Superior temporal gyrus (tissue), 1 donor: Measurements from ENCODE around the gene ZBTB7C.

Experiments
- DNase-seq: peaks from one replicate; pipeline ENCODE4 v3.0.0-alpha.2; 2016; ENCODE audit errors: extremely low spot score

ZBTB7C gene

DNA sequence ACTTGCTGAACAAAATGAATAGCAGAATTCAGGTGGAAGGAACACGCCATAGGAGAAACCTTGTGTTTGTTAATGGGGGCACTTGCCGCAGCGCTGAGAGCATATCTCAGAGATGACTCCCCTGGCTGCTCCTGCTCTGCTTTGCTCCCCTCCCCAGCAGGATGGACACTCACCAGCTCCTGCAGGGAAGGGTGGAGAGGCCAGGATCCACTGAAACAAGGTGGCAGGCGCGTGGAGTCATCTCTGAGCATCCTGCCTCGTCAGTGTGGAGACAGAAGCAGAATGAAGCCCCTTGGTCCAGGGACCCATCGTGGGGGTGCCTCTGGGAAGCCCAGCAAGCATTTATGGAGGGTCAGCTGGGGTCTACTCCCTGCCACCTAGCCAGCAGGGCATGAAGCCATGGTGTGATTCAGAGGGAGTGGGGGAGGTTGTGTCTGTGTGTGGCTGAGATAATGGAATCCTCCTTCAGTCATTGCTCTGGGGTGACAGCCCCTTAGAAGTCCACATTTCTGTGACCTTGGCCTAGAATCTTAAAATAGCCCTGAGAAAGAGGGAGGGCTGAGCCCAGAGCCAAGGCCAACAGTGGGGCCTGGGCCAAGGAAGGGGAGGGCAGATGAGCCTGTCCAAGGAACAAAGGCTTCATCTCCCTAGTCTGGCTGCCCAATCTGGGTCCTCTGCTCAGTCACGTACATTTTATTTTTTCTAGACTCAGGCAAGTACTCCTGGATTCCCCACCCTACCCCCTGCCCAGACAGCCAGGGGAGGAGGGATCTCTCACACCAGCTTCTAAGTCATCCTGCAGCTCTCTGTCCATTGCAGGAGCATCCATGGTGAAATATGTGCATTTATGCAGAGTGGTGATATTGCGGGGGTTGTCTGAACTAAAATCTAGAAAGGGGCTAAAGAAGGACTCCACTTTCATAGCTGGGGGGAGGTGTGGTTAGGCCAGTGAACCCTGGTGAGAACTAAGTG lies 215.4 kb downstream of the ZBTB7C start:
- no peak for DNase-seq

GRCh38 chr18:48192542-48192941 lies 216.6 kb downstream of the ZBTB7C start:
- no peak for DNase-seq

DNA sequence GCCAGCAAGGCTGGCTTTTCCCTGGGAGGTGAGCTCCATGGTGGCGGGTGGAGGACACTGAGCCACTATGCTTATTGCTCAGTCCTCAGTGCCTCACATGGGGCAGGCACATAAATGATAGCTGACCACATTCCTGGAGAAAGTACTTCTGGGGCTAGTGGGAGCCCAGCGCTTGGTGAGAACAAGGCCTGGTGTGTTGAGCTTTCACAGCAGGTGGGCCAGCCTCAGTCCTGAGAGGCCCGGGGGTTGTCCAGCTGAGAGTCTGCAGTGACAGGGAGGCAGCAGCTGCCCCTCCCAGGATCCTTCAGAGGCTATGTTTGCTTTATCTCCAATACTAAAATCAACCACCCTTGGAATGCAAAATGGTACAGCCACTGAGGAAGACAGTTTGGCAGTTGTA lies 217.7 kb downstream of the ZBTB7C start:
- DNase-seq: no peak

DNA sequence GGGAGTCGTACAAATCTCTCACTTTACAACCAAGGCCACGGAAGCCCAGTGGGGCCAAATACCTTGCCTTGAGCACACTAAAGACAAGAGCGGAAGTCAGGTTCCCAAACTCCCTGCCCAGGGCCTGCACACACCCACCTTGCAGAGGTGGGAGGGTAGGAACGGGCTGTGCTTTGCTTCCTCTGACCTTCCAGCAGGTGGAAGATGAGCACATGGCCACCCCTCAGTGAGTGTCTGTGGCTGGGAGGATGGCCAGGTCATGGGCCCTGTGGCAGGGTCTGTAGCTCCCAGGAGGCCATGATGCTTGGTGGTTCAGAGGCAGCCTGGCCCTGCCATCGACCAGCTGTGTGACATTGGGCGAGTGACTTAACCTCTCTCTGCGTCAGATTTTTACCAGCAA lies 218.2 kb downstream of the ZBTB7C start:
- no peak for DNase-seq

- DNase-seq: no peak
Measured at GRCh38 chr18:48188609-48189008, 220.6 kb downstream of the ZBTB7C start.

- DNase-seq: no peak
Measured at GRCh38 chr18:48186861-48187260, 222.3 kb downstream of the ZBTB7C start.

- DNase-seq: no peak
Measured at GRCh38 chr18:48186131-48186766, 222.9 kb downstream of the ZBTB7C start.

DNA sequence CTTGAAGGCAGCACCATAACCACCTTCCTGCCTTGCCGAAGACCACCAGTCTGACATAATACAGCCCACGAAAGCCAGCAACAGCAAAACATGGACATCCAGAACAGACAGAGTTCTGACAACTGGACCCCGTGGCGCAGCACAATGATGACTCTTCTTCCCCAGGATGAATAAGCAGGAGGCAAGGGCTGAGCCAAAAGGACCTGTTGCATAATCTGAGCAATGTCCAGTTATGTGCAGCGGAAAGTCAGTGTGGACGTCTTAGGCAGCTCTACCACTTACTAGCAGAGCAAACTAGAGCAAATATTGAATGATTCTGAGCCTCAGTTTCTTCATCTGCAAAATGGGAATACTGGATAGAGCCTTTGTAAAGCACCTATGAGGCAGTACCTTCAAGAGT lies 225.1 kb downstream of the ZBTB7C start:
- DNase-seq: no peak

- DNase-seq: no peak
Measured at GRCh38 chr18:48183613-48184012, 225.6 kb downstream of the ZBTB7C start.

GRCh38 chr18:48182779-48183178 lies 226.4 kb downstream of the ZBTB7C start:
- DNase-seq: no peak

DNA sequence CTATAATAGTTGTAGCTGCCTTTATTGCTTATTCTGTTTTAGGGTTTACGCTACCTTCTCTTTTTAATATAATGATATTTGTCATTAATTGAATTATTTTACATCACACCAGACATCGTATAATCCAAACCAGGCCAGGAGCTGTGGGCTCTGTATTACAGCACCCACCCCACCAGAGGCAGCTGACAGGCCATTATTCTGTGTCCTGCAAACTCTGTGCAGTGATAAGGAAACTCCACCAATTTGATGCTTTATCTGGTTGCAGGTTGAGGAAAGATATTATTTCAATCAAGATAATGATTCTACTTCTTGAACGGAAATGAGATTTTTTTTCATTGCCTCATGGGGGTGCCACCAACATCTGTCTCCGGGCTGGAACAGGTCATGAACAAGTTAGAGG lies 227.3 kb downstream of the ZBTB7C start:
- no peak for DNase-seq

- no peak for DNase-seq
Measured at GRCh38 chr18:48181087-48181823, 227.9 kb downstream of the ZBTB7C start.

GRCh38 chr18:48179666-48180065 lies 229.5 kb downstream of the ZBTB7C start:
- DNase-seq: no peak

- no peak for DNase-seq
Measured at GRCh38 chr18:48179001-48179400, 230.2 kb downstream of the ZBTB7C start.

- no peak for DNase-seq
Measured at GRCh38 chr18:48176909-48177308, 232.3 kb downstream of the ZBTB7C start.

DNA sequence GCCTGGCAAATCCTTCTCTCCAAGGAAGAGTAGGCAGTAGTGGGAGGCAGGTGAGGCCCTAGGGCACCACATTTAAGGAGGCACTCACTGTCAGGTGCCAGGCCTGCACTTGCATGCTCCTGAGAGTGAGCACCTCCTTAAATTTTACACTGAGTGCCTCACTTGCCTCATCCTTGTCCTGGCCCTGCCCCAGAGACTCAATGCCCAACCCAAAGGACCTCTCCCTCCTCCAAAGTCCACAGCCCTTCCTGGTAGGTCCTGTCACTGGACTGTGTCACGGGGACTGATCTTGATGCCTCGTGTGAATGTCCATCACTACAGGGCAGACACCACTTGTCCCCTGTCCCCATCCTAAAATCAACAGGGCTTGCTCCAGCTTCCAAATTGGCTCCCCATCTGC lies 235.6 kb downstream of the ZBTB7C start:
- DNase-seq: no peak

- no peak for DNase-seq
Measured at GRCh38 chr18:48172226-48173006, 236.8 kb downstream of the ZBTB7C start.

- DNase-seq: no peak
Measured at GRCh38 chr18:48171490-48172188, 237.5 kb downstream of the ZBTB7C start.

DNA sequence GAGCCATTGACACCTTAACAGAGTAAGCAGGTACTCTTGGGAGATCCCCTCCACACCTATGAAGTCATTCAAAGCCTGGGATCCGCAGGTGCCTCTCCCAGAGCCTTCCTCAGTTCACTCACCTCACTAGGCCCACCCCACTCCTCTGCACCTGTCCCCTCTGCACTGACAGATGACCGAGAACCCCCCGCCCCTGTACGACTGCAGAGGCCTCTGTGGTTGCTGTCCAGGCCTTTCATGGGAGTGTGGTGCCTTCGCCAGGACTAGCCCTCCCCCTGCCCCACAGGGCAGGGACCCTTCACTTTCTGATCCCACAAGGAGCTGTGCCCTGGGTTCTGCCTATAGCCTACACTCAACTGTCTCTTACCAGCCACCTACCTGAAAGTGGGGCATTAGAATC lies 238.5 kb downstream of the ZBTB7C start:
- DNase-seq: no peak

GRCh38 chr18:48168861-48169260 lies 240.3 kb downstream of the ZBTB7C start:
- DNase-seq: no peak

GRCh38 chr18:48167897-48168253 lies 241.3 kb downstream of the ZBTB7C start:
- no peak for DNase-seq
